Fibroblast of the conjunctiva (primary cell): ENCODE data around the gene MMP11.

Experiments used
- DNase-seq: peaks from one replicate; pipeline ENCODE4 v3.0.0-alpha.2; 2010; ENCODE audit warnings: low read depth

Gene MMP11

DNA sequence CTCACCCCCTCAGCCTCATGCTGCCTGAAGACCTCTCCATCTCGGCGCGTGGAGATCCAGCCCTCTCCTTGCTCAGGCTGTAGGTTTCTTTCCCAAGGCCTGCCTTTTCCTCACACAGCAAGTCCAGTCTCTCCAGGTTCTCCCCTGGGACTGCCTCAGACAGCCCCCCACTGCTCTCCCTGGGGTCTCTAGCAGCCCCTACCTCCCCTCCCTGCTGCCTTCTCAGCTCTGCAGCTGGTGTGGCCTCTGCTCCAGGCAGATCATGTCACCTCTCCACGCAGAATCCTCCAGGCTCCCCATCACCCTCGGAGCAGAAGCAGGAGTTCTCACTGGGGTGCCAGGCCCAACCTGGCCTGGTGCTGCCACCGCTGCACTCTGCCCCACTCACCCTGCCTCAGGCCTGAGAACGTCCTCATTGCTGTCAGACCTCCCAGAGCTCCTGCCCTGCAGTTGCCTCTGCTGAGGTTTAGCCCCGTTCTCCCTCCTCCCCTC, 29.3 kb downstream of the MMP11 start:
- no peak for DNase-seq

DNA sequence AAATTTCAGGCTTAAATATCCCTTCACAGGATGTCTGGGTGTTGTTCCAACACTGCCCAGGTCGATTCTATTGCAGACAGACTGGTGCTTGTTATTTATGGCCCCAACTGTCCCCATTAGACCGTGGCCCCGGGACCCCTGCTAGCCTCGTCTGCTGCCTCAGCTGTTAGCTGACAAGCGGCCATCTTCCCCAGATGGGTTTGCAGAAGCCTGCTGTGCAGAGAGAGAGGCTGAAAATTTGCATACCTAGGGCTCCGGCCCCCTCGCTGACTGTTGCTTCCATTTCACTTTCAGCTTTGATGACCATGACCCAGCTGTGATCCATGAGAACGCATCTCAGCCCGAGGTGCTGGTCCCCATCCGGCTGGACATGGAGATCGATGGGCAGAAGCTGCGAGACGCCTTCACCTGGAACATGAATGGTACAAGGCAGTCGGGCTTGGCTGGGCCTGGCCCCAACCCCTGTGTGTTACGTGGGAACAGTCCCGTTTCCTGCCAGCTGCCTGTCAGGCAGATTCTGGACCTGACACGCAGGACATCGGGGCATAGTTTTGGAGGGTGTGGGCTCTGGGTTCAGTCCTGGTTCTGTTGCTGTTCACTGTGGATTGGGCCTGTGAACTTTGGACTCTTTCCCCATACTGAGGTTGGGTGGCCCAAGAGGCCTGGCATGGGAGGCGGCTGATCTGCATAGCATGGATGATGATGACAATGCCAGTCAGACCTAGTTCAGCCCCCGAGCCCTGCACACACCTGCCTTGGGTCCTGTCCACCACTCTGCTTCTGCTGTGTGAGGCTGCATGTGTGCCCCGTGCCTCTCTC, 30.6 kb downstream of the MMP11 start:
- DNase-seq: no peak

DNA sequence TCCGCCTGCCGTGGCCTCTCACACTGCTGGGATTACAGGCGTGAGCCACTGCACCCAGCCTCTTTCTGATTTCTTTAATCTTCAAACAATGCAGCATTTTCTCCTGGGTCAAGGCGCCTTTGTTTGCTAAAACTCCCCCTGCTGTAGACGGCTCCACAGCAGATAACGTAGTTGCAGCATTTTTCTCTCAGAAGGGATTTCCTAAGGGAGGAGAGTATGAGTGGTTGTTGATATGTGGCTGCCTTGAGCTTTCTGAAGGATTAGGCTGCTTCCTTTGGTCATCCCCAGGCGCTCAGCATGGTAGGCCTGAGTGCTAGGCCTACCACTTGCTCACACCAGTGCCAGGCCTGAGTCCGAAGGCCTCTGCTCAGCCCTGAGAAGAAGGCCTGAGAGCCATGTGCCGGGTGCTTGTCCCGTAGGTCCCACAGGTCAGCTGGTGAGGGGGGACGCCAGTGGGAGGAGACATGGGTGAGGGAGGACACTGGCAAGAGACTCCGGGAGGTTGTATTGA, 32.2 kb downstream of the MMP11 start:
- DNase-seq: no peak

DNA sequence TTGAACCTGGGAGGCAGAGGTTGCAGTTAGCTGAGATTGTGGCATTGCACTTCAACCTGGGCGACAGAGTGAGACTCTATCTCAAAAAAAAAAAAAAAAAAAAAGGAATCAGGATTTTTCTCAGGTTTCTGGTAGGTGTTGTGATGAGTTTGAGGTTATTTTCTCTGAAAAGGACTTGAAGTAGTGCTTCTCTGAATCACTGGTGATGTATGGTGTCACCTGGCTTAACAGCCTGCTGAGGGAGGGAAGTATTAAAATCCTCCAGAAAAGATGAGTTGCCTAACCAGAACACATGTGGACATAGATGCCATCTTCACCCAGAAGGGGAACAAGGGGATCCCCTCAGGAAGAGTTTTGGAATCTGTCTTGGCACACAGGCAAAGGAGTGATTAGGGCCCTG, 34.2 kb downstream of the MMP11 start:
- DNase-seq: no peak

DNA sequence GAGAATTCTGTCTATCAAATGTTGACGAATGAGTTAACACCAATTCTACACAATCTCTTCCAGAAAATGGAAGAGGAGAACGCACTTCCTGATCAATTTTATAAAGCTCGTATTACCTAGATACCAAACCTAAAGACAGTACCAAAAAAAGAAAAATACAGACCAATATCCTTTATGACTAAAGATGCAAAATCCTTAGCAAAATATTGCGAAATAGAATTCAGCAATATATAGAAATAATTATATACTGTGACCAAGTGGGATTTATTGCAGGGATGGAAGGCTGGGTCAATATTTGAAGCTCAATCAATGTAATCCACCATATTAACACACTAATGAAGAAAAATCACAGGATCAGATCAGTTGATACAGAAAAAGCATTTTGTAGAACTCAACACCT, 39.7 kb downstream of the MMP11 start:
- no peak for DNase-seq

DNA sequence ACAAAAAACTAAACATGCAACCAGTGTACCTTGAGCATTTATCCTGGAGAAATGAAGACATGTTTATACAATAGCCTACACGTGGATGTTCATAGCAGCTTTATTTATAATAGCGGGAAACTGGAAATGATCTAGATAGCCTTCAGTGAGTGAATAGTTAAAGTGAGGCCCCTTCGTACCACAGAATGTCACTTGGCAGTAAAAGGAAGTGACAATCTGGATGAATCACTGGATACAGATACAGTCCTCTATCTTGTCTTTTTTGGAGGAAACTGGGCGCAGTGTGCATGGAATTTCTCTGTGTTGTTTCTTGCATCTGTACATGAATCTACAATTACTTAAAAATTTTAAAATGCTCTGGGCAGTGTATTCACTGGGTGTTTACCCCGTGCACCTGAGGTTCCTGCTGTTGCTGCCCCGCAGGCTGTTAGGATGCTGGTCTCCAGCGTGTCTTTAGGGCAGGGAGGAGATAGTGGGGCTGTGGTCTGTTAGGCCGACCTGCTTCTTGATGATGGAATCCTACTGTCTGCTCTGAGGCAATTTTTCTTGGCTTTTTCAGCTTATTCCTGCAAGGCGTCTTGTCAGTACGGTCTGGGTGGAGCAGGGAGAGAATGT, 43.0 kb downstream of the MMP11 start:
- DNase-seq: no peak

DNA sequence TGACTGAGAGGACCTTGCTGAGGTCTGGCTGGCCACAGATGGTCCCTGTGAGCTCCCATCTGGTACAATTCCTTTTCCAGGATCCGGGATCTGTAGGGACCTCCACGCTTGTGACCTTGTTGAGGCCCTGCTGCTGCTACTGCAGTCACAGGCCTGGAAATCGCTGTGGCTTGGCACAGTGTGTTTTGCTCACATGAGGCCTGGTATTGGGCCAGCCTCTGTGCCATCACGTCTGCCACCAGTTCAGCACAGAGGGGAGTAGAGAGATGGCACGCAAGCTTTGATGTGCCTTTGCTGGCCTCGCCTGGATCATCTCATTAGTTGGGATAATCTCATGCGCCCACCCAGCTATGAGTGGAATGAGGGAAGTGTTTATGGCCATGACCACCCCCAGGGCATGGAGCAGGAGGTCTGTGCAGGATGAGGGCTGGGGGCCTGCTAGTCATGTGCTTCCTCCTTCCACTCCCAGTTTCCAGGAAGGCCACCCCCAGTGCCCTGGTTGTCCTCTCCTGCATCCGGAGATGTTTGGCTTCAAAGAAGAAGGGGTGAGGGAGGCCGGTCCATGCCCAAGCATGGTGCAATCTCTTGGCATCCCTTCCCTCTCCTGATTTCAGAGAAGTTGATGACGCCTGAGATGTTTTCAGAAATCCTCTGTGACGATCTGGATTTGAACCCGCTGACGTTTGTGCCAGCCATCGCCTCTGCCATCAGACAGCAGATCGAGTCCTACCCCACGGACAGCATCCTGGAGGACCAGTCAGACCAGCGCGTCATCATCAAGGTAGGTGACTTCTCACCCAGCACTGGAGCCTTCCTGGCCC, 43.7 kb downstream of the MMP11 start:
- DNase-seq: no peak

DNA sequence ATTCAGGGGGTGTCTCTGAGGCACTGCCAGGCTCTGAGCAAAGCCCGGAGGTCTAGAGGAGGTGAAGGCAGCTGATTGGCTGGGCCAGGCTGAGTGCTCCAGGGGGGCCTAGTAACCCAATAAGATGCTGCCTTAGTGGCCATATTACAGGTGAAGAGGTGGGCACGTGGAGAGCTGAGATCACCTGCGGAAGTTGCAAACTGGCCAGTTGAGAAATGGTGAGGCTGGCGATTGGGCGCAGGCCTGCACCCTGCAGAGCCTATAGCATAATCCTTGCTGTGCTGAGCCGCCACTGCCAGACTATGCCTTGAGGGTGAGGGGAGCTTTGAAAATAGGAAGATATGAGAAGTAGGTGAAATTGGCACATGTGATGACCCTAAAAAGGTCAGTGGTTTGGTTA, 44.5 kb downstream of the MMP11 start:
- no peak for DNase-seq

DNA sequence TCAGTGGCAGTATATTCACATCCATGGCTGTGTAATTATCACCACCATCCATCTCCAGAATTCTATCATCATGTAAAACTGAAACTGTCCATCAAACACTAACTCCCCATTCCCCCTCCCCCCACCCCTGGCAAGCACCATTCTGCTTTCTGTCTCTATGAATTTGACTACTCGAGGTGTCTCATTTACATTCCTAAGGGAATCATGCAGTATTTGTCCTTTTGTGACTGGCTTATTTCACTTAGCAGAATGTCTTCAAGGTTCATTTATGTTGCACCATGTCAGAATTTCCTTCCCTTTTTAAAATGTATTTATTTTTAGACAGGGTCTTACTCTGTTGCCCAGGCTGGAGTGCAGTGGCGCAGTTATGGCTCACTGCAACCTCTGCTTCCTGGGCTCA, 45.9 kb downstream of the MMP11 start:
- no peak for DNase-seq

DNA sequence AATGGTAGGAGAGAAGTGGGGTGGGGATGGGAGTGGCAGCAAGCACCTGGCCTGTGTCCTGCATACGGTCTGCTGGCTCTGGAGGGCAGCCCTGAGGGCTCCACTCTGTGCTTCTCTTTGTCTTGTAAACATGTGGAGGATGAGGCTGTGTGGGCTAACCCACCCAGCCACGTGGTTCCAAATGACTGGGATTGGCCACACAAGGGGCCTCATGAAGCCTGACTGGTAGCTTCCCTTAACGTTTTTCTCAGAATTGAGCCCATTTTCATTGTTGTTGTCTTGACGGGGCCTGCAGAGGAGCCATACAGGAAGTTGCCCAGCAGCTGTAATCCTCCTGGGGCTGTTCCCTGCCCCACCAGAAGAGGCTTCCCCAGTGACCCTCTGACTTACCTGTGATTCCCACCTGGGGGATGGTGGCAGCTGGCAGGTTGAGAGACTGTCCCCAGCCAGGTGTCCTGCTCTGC, 48.1 kb downstream of the MMP11 start:
- no peak for DNase-seq

DNA sequence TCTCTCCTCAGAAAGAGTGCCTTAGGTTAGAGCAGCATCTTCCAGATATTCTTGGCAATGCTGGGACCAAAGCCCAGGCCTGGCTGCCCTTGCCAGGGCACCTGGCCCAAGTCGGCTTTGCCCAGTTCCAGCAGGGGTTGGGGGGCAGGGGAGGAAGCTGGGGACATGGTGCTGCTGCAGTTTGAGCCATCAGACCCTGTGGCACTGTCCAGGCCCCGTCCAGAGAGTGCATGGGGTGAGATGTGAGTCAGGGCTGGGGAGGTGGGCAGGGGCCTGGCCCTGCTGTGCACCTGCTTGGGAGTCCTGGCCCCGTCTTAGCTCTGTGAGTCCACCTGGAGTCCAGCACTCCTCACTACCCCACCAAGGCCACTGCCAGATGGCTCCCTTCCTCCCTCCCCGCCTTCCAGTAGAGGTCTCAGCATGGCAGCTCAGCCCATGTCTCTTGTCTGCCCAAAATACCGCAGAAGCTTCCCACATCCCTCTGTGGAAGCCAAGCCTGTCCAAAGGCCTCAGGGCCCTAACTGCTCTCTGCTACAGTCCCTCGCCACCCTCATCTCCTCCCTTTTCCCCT, 49.5 kb downstream of the MMP11 start:
- DNase-seq: no peak

DNA sequence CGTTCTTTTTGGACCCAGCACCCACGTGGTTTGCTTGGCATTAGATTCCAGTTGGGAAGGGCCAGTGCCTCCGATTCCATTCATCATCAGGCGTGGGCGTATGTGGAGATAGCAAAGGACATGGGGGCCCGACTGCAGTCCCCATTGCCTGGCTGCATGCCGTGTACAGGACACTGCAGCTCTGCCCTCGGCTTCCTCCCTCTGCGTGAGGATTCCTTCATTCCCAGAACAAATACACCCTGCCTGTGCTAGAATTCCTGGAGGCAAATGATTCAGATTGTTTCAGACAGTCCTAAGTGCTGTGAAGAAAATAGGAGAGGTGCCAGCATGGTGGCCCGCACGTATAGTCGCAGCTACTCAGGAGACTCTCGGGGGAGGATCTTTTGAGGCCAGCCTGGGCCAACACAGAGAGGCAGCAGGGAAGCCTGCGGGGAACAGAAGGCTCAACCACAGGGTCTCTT, 50.7 kb downstream of the MMP11 start:
- no peak for DNase-seq

DNA sequence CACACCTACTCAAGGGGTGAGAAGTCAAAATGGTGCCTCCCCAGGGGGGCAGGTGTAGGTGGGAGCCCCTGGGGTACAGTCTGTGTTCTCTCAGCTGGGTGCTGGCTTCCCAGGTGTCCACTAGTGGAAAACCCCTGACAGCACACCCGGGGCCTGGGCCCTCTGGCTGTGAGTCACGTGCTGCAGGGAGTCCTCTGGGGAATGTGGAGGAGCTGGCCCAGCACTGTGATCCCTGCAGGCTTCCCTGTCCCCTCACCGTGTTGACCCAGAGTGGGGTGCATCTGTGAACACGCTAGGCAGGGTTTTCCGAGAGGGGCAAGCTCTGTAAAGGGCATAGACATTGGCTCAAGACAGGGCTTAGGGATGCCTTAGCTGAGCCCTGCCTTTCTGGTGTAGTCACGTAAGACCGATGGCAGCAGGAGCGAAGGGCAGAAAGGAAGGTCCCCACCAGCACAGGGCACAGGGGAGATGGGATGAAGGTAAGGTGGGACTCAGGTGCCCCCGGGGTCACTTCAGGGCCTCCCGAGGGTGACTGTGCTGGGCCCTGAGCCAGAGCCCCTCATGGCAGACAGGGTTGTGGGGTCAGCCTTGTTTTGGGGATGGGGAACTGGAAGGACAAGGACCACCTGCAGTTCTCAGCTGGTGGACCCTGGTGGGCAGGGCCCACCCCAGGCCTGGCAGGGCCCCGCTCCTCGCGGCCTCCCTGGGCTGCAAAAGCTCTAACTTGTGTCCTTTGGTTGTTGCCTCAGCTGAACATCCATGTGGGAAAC, 52.0 kb downstream of the MMP11 start:
- no peak for DNase-seq

DNA sequence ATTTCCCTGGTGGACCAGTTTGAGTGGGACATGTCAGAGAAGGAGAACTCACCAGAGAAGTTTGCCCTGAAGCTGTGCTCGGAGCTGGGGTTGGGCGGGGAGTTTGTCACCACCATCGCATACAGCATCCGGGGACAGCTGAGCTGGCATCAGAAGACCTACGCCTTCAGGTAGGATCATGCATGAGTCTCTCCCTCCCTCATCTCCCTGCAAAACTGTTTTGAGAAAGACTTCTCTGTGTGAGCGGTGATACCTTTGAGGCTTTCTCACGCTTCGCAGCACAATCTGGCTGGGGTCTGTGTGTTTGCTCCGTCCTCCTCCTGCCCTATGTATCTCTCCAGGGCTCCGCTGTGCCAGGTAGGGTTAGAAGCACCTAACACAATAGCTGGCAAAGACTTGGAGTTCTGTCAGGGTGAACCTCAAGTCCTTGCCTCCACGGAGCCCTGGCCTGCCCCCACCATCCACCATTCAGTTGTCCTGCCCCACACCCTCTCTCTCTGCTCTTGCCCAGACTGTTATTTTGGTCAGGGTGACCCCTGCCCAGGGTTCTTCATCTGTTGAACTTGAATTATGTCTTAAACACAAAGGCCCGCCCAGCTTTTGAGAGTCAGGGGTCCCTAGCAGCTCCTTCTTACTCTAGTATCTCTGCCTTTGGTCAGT, 52.7 kb downstream of the MMP11 start:
- DNase-seq: no peak

DNA sequence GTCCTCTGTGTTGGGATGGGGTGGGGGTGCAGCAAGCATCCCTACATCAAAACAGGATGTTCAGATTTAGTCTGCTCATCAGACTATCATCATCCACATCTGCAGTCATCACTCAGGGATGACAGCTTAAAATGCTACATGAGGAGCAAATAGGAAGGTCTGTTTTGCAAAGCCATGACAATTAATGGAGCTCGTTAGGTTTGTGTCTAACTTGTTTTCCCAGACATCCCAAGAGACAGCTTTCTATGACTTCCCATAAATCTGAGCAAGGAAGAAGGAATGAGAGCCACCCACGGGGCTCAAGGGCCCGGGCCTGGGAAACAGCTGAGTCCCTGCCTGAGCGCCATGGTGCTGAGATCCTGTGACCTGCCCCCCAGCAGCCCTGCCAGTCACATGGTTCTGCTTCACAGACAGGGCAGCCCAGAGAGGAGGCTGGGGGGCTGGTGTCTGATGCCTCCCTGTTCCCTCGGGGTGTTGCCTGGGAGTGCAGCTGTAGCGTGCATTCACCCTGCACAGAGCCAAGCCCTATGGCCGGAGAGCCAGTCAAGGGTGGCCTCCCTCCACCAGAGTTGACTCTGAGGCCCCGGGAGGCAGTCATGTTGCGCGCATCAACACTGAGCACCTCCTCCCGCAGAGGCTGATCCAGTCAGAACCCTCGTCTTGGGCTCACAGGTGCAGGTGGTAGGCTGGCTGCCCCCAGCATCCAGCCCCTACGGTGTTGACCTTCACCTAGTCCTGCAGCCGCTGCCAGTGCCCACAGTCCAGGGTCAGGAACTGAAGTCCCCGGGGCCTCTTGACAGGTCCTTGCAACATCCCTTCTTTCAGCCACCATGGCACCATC, 54.1 kb downstream of the MMP11 start:
- no peak for DNase-seq

DNA sequence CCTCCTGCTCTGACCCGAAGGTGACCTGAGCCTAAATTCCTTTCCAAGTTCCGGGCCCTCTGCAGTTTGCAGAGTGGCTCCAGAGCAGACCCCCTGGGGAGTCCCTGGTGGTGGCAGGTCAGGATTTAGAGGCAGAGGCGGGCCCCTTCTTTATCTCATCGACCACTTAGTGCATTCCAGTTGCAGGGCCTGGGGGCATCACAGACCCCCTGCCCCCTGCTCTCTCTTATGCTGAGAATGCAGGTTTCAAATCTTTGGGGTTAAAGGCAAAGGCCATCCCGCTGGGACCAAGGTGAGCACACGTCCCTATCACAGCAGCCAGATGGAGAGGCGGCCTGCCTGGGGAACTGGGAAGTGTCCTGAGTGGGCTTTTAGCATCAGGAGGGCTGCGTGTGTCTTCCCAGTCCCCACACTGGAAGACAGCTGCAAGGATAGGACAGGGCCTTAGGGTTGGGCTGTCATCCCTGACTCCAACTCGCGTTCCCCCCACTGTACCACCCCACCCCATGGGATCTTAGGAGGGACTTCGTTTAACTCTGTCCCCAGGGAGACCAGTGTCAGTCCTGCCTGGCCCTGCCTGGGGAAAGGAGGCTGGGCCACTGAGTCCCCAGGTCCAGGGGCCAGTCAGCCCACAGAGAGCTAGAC, 54.8 kb downstream of the MMP11 start:
- DNase-seq: no peak

DNA sequence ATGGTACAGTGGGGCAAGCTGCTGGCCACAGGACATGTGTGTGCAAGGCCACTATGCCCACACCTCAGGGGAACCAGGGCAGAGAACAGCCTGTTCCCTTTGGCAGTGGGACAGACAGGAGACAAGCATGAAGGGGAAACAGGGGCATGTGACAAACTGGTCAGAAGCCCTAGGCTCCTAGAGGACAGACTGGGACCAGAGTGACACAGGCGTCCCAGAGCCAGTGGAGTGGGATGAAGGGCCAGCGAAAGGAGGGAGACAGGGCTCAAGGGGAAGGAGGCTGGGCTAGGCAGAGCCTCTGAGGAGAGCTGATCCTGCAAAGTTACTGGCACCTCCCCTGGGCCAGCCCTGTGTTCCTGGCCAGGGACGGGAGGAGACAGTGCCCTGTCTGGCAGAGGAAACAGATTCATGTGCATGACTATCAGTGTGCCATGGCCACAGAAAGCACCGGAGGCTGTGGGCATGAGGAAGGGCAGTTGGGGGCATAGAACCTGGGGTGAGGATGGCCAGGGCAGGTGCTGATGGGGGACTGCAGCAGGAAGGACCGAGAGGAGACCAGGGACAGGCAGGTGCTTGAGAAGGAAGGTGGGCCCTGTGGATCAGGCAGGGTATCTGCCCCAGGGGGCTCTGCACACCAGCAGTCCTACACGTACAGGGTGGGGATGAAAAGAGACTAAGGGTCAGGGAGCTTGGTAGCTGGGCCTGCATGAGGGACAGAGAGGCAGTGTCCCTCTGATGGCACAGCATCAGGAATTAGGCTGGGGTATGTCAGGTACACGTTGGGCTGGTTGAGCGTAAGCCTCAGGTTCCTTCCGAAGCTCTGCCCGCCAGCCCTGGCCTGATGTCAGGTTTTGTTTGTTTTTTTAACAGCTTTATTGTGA, 56.4 kb downstream of the MMP11 start:
- no peak for DNase-seq

DNA sequence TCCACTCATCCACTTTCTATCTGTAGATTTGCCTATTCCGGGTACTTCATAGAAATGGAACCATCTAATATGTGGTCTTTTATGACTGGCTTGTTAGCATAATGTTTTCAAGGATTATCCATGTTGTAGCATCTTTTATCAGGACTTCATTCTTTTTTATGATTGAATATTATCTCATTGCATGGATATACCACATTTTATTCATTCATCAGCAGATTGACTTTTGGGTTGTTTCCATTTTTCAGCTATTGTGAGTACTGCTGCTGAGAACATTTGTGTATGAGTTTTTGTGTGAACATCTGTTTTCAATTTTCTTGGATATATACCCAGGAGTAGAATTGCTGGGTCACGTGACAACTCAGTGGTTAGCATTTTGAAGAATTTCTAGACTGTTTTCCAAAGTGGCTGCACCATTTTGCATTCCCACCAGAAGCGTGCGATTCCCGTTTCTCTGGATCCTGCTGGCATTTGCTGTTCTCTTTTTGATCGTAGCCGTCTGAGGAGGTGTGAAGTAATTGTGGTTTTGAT, 57.3 kb downstream of the MMP11 start:
- DNase-seq: peak; percentile 88
